ENCODE measurements around the gene ZNF385B.

DNA sequence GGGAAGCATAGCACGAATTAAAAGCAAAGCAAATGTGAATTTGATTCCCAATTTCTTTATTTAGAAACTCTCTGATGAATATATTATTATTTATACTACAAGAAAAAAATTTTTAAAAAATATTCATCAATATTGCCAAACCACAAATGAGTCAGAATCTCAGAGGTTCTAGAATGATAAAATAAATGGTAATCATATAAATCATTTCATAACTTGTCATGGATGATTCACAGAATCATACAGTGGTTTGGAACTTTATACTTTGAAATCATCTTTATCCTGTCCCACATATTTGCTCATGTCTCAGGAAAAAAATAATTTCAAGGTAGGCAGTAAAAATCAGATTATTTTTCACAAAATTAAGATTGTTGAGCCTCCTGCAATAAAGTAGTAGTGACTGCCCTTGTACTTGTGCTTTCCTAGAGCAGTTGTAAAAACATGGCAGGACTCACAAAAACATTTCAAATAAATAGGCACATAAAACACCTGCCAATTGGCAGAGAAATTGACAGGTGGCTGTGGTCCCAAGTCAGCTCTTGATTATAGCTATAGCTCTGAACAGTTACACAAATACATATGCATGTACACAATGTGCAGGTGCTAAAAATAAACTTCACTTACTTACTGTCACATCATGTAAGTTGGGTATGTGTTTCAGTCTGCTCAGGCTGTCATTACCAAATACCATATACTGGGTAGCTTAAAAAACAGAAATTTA, 322.8 kb downstream of the ZNF385B start:
- no peak for TF ChIP-seq CTCF (IDR thresholded peaks at IDR 0.05; ENCODE audit: low read depth, low read length)
- no peak for TF ChIP-seq EZH2phosphoT487 (IDR thresholded peaks at IDR 0.05; ENCODE audit: low read depth)
